Stimulated activated CD8-positive, alpha-beta memory T cell treated with anti-CD3 and anti-CD28 coated beads, Interleukin-4, amount 100 ng/mL, for 1 hour (primary cell): Measurements from ENCODE around the gene MOB3B.

Experiments
- DNase-seq, 2 donors: peaks; one replicate each; pipeline ENCODE4 v3.0.0-alpha.2; 2020; ENCODE audit warnings: low read depth in 2 of 2, low spot score in 1 of 2

The MOB3B gene

GRCh38 chr9:27344776-27345175 lies 184.8 kb downstream of the MOB3B start:
- no peak for DNase-seq

- DNase-seq, result no peak
Observed at GRCh38 chr9:27341545-27342294, 187.9 kb downstream of the MOB3B start.

GRCh38 chr9:27340961-27341511 lies 188.6 kb downstream of the MOB3B start:
- no peak for DNase-seq

- no peak for DNase-seq
Observed at GRCh38 chr9:27340285-27340674, 189.3 kb downstream of the MOB3B start.

GRCh38 chr9:27339661-27340284 lies 189.8 kb downstream of the MOB3B start:
- DNase-seq, result no peak

- DNase-seq, result no peak
Observed at GRCh38 chr9:27338527-27338903, 191.1 kb downstream of the MOB3B start.

GRCh38 chr9:27337833-27338526 lies 191.6 kb downstream of the MOB3B start:
- no peak for DNase-seq

GRCh38 chr9:27337236-27337635 lies 192.4 kb downstream of the MOB3B start:
- no peak for DNase-seq

GRCh38 chr9:27336829-27337228 lies 192.8 kb downstream of the MOB3B start:
- DNase-seq, result no peak

GRCh38 chr9:27336126-27336525 lies 193.5 kb downstream of the MOB3B start:
- no peak for DNase-seq

- DNase-seq, result no peak
Observed at GRCh38 chr9:27335075-27335474, 194.5 kb downstream of the MOB3B start.

- peak; percentile 6 for DNase-seq
Observed at GRCh38 chr9:27333241-27334052, 196.2 kb downstream of the MOB3B start.

GRCh38 chr9:27331393-27331792 lies 198.2 kb downstream of the MOB3B start:
- DNase-seq, result no peak

- DNase-seq, result no peak
Observed at GRCh38 chr9:27329291-27329690, 200.3 kb downstream of the MOB3B start.

- DNase-seq, result no peak
Observed at GRCh38 chr9:27328483-27328882, 201.1 kb downstream of the MOB3B start.

GRCh38 chr9:27311184-27311583 lies 218.4 kb downstream of the MOB3B start:
- DNase-seq, result no peak

- DNase-seq, result no peak
Observed at GRCh38 chr9:27310582-27310981, 219.0 kb downstream of the MOB3B start.

- no peak for DNase-seq
Observed at GRCh38 chr9:27308691-27309390, 220.8 kb downstream of the MOB3B start.

GRCh38 chr9:27304521-27304920 lies 225.1 kb downstream of the MOB3B start:
- no peak for DNase-seq

GRCh38 chr9:27303219-27303618 lies 226.4 kb downstream of the MOB3B start:
- DNase-seq, result no peak

- no peak for DNase-seq
Observed at GRCh38 chr9:27297050-27297449, 232.6 kb downstream of the MOB3B start, which contains the start of gene EQTN. EQTN (minus strand) TSS chr9:27297150; CDS start chr9:27297055, 95 bp downstream.
